K562 (cell line): ENCODE measurements around the gene SFT2D2.

ENCODE experiments used
- EZH2 ChIP-seq: IDR thresholded peaks from 2 replicates; pipeline ENCODE4 v1.6.1; 2012; ENCODE audit warnings: low read depth, mild to moderate bottlenecking, inconsistent platforms, low read length, borderline replicate concordance
- ILK ChIP-seq: fragments of 450-650 bp; IDR thresholded peaks from 2 replicates; pipeline ENCODE4 v1.6.1; 2016; ENCODE audit warnings: missing genetic modification characterization, low read depth, mild to moderate bottlenecking, missing compliant biosample characterization, moderate library complexity, borderline replicate concordance
- MTA1 ChIP-seq: fragments of 450-650 bp; IDR thresholded peaks from 2 replicates; pipeline ENCODE4 v1.6.1; 2017; ENCODE audit warnings: borderline replicate concordance
- RAD21 ChIP-seq, 2 experiments: fragments of 250-450 bp in 1 of 2; fragments of 450-650 bp in 1 of 2; sonication (Bioruptor Pico) in 1 of 2; formaldehyde crosslinking in 1 of 2; IDR thresholded peaks in 1 of 2; conservative IDR thresholded peaks in 1 of 2; 2 replicates each; pipeline versions ENCODE4 v1.4.0 to v1.8.0; 2020 to 2022; ENCODE audit warnings: mild to moderate bottlenecking in 2 of 2, moderate library complexity in 1 of 2
- SPI1 ChIP-seq: IDR thresholded peaks from 2 replicates; pipeline ENCODE4 v1.6.1; 2011; ENCODE audit warnings: low read depth, low read length, control low read depth, borderline replicate concordance
- TEAD4 ChIP-seq, 2 experiments: sonication (generic) in 1 of 2; formaldehyde crosslinking in 1 of 2; IDR thresholded peaks; 2 replicates each; pipeline versions ENCODE4 v1.6.1 to v1.8.0; 2012 to 2022; ENCODE audit warnings: borderline replicate concordance in 1 of 2, inconsistent platforms in 1 of 2, low read length in 1 of 2, mild to moderate bottlenecking in 1 of 2, missing genetic modification reagents in 1 of 2
- ZNF354B ChIP-seq: fragments of 250-450 bp; sonication (Bioruptor Pico); IDR thresholded peaks from 2 replicates; pipeline ENCODE4 v1.4.0; 2020

DNA sequence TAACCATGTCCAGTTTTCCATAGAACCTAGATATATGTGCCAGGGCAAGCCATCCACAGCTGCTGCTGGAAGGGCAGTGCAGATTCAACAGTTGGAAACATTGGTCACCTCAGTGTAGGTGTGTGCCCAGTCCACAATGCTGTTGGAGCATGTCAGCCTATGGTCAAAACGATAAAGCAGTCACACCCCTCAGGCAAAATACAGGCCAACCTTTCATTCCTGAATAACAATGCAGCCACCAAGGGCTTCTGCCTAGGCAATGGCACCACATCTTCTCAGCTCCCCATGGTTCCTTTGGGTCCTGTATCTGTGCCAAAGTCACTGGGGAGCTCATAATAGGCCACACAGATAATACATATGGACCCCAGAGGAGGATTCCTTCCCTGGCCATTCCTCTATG, 39.8 kb downstream of the SFT2D2 start:
- TF ChIP-seq TEAD4 (IDR thresholded peaks at IDR 0.05; ENCODE audit: low read length) (no peak), TEAD4 (CRISPR knock-in tag; IDR thresholded peaks at IDR 0.05; ENCODE audit: borderline replicate concordance) (no peak), SPI1 (no peak), EZH2 (no peak), ILK (no peak), MTA1 (no peak), ZNF354B (CRISPR knock-in tag) (no peak), RAD21 (CRISPR knock-in tag; conservative IDR thresholded peaks at IDR 0.05 in 1 of 2, IDR thresholded peaks at IDR 0.05 in 1 of 2) (no peak)
